LNCaP clone FGC (cell line): ENCODE data around the gene LIN9.

Experiments
- DNase-seq: peaks from one replicate; pipeline ENCODE4 v3.0.0-alpha.2; 2011; ENCODE audit warnings: low read depth
- H3K4me3 ChIP-seq: 2 replicates; pipeline ENCODE4 v1.5.1; 2011; ENCODE audit warnings: mild to moderate bottlenecking, low read depth, low read length, control low read depth
- TF ChIP-seq, protein P1 (sequence below): IDR thresholded peaks from 2 replicates; pipeline ENCODE4 v1.5.1; 2012; ENCODE audit warnings: mild to moderate bottlenecking; ENCODE audit not compliant: control insufficient read depth, insufficient read depth; ENCODE audit errors: extremely low read depth

Gene LIN9

GRCh38 chr1:226335661-226336060 lies 26.7 kb upstream of the LIN9 start:
- DNase-seq: no peak
- TF ChIP-seq, protein P1, sequence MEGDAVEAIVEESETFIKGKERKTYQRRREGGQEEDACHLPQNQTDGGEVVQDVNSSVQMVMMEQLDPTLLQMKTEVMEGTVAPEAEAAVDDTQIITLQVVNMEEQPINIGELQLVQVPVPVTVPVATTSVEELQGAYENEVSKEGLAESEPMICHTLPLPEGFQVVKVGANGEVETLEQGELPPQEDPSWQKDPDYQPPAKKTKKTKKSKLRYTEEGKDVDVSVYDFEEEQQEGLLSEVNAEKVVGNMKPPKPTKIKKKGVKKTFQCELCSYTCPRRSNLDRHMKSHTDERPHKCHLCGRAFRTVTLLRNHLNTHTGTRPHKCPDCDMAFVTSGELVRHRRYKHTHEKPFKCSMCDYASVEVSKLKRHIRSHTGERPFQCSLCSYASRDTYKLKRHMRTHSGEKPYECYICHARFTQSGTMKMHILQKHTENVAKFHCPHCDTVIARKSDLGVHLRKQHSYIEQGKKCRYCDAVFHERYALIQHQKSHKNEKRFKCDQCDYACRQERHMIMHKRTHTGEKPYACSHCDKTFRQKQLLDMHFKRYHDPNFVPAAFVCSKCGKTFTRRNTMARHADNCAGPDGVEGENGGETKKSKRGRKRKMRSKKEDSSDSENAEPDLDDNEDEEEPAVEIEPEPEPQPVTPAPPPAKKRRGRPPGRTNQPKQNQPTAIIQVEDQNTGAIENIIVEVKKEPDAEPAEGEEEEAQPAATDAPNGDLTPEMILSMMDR: no peak
- no peak overlapping the region for H3K4me3 ChIP-seq

DNA sequence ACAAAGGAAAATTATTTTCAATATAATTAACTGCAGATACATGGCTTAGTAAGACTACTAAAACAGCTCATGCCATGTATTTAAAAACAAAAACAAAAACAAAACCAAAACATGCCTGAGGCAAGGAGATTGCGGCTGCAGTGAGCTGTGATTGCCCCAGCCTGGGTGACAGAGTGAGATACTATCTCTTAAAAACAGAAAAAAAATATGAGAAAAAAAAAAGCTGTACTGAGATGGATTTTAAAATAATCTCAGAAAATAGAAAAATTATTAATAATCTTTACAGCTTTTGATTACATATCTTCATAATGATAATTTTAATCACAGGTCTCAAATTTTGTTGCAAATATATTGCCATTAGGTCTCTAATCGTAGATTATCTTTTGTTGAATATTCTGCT lies 24.0 kb upstream of the LIN9 start:
- TF ChIP-seq, protein P1: no peak
- H3K4me3 ChIP-seq: no peak overlapping the region
- no peak for DNase-seq

DNA sequence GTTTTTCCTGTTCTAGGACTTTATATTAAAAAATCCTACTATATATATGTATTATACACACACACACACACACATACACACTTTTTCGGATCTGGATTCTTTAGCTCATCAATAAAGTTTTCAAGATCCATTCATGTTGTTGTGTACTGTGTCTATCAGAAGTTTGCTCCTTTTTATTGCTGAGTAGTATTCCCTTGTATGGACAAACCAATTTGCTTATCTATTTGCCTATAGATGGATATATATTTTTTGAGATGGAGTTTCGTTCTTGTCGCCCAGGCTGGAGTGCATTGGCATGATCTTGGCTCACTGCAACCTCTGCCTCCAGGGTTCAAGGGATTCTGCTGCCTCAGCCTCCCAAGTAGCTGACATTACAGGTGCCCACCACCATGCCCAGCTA lies 20.3 kb upstream of the LIN9 start:
- DNase-seq: no peak
- TF ChIP-seq, protein P1: no peak
- no peak overlapping the region for H3K4me3 ChIP-seq

GRCh38 chr1:226327761-226328162 lies 18.8 kb upstream of the LIN9 start:
- TF ChIP-seq, protein P1: no peak
- H3K4me3 ChIP-seq: no peak overlapping the region
- DNase-seq: no peak

DNA sequence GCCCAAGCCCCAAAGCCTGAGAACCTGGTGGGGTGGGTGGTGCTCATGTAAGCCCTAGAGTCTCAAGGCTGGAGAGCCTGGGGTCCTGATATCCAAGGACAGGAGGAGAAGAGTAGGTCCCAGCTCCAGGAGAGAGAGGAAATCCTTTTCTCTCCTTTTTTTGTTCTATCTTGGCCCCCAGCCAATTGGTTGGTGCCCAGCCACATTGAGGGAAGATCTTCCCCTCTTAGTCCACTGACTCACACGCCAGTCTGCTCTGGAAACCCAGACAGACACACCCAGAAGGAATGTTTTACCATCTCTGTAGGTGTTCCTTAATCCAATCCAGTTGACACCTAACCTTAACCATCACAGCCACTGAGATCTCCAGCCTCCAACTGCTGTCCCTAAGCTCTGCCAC lies 16.2 kb upstream of the LIN9 start:
- TF ChIP-seq, protein P1: no peak
- DNase-seq: no peak
- no peak overlapping the region for H3K4me3 ChIP-seq

- DNase-seq: no peak
- no peak overlapping the region for H3K4me3 ChIP-seq
- TF ChIP-seq, protein P1: no peak
Measured at GRCh38 chr1:226324479-226324878, 15.5 kb upstream of the LIN9 start.

DNA sequence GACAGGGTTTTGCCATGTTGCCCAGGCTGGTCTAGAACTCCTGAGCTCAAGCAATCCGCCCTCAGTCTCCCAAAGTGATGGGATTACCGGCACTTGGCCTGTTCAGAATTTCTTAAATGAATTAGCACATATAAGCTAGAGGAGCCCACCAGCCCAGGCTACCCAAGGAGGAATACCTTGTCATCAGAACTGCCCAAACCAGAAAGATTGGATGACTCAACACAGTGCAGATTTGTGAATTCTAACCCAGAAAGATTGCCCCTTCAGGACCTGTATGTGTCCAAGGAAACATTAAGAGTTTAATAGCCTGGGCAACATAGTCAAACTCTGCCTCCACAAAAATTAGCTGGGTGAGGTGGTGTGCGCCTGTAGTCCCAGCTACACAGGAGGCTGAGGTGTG lies 14.0 kb upstream of the LIN9 start:
- TF ChIP-seq, protein P1: no peak
- H3K4me3 ChIP-seq: no peak overlapping the region
- no peak for DNase-seq
